SU-DHL-6 (cell line): Measurements from ENCODE around the gene INMT.

Experiments
- H2AFZ ChIP-seq: fragments of 200-600 bp; sonication (generic); 2 replicates; pipeline ENCODE4 v1.6.1; 2014; ENCODE audit warnings: low read depth, mild to moderate bottlenecking, moderate library complexity, mixed read lengths, antibody characterized with exemption, low read length; ENCODE audit not compliant: severe bottlenecking
- H3F3A ChIP-seq: fragments of 200-600 bp; shearing (Covaris generic); 2 replicates; pipeline ENCODE4 v1.6.0; 2016; ENCODE audit warnings: antibody characterized with exemption, mild to moderate bottlenecking; ENCODE audit not compliant: insufficient read depth
- H3K27ac ChIP-seq: fragments of 200-600 bp; sonication (generic); 2 replicates; pipeline ENCODE4 v1.5.1; 2016; ENCODE audit warnings: low read depth, mild to moderate bottlenecking, low read length, moderate library complexity, mixed read lengths
- H3K27me3 ChIP-seq: fragments of 200-600 bp; sonication (generic), shearing (Covaris generic); 2 replicates; pipeline ENCODE4 v1.6.0; 2014; ENCODE audit warnings: mild to moderate bottlenecking, low read length
- H3K36me3 ChIP-seq: fragments of 200-600 bp; sonication (generic); 2 replicates; pipeline ENCODE4 v1.6.1; 2014; ENCODE audit warnings: mild to moderate bottlenecking, low read length, mixed read lengths
- H3K4me2 ChIP-seq: fragments of 300-600, 200-600 bp; shearing (Covaris generic), sonication (generic); 2 replicates; pipeline ENCODE4 v1.6.0; 2014; ENCODE audit warnings: low read length, low read depth, mild to moderate bottlenecking; ENCODE audit not compliant: poor library complexity, severe bottlenecking
- H3K4me3 ChIP-seq: fragments of 200-600 bp; sonication (generic); 2 replicates; pipeline ENCODE4 v1.5.1; 2014; ENCODE audit warnings: antibody characterized with exemption, low read length, mild to moderate bottlenecking, mixed read lengths; ENCODE audit not compliant: insufficient read depth, poor library complexity, severe bottlenecking
- H3K79me2 ChIP-seq: fragments of 200-600 bp; sonication (generic); 2 replicates; pipeline ENCODE4 v1.6.1; 2014; ENCODE audit warnings: mild to moderate bottlenecking, low read length, moderate library complexity; ENCODE audit not compliant: insufficient read depth
- H3K9ac ChIP-seq: fragments of 200-600 bp; sonication (generic); 2 replicates; pipeline ENCODE4 v1.7.0; 2014; ENCODE audit warnings: mild to moderate bottlenecking, low read length
- H3K9me2 ChIP-seq: fragments of 200-600 bp; sonication (generic); replicated peaks from 2 replicates; pipeline ENCODE4 v1.6.1; 2014; ENCODE audit warnings: low read length; ENCODE audit not compliant: insufficient read depth
- H3K9me3 ChIP-seq: fragments of 200-600 bp; sonication (generic); 2 replicates; pipeline ENCODE4 v1.6.1; 2014; ENCODE audit warnings: low read length, mixed read lengths; ENCODE audit not compliant: insufficient read depth
- H4K20me1 ChIP-seq: fragments of 200-600 bp; sonication (generic); 2 replicates; pipeline ENCODE4 v1.6.1; 2014; ENCODE audit warnings: low read depth, mild to moderate bottlenecking, antibody characterized with exemption, low read length, moderate library complexity, mixed read lengths
- CTCF ChIP-seq: fragments of 200-600 bp; sonication (generic); IDR thresholded peaks from one replicate; pipeline ENCODE4 v1.5.1; 2017; ENCODE audit warnings: antibody characterized with exemption, mild to moderate bottlenecking, low read length, moderate library complexity; ENCODE audit not compliant: insufficient read depth, poor library complexity, severe bottlenecking
- EZH2phosphoT487 ChIP-seq: fragments of 200-600 bp; sonication (generic), shearing (Covaris generic); conservative IDR thresholded peaks from 2 replicates; pipeline ENCODE4 v1.6.1; 2018; ENCODE audit warnings: mild to moderate bottlenecking, antibody characterized with exemption, low read length, moderate library complexity, mixed read lengths

The INMT gene

GRCh38 chr7:30761214-30762156, 9.6 kb downstream of the INMT start:
- H3K9me3 ChIP-seq = no peaks in the 10 kb centered on the region
- no peaks in the 10 kb centered on the region for H3K79me2 ChIP-seq
- no peak overlapping the region for H3K4me2 ChIP-seq
- no peak overlapping the region for H3K4me3 ChIP-seq
- no peak overlapping the region for H3K9ac ChIP-seq
- H4K20me1 ChIP-seq = no peaks in the 10 kb centered on the region
- H3K27me3 ChIP-seq = no peaks in the 10 kb centered on the region
- no peaks in the 10 kb centered on the region for H3F3A ChIP-seq
- no peak overlapping the region for H3K27ac ChIP-seq
- no peaks in the 10 kb centered on the region for H3K9me2 ChIP-seq
- no peak overlapping the region for H2AFZ ChIP-seq
- TF ChIP-seq EZH2phosphoT487 (no peak), CTCF (no peak)
- H3K36me3 ChIP-seq = no peaks in the 10 kb centered on the region

GRCh38 chr7:30764030-30764975, 12.4 kb downstream of the INMT start:
- no peak overlapping the region for H3K4me3 ChIP-seq
- H3K9ac ChIP-seq = no peak overlapping the region
- no peak for TF ChIP-seq EZH2phosphoT487
- TF ChIP-seq CTCF = no peak
- no peaks in the 10 kb centered on the region for H3K9me2 ChIP-seq
- H3K79me2 ChIP-seq = no peaks in the 10 kb centered on the region
- no peak overlapping the region for H2AFZ ChIP-seq
- no peaks in the 10 kb centered on the region for H3K36me3 ChIP-seq
- H3K27me3 ChIP-seq = no peaks in the 10 kb centered on the region
- H4K20me1 ChIP-seq = no peaks in the 10 kb centered on the region
- no peaks in the 10 kb centered on the region for H3F3A ChIP-seq
- H3K4me2 ChIP-seq = no peak overlapping the region
- no peaks in the 10 kb centered on the region for H3K9me3 ChIP-seq
- no peak overlapping the region for H3K27ac ChIP-seq

- H3K4me2 ChIP-seq = no peak overlapping the region
- H3F3A ChIP-seq = no peaks in the 10 kb centered on the region
- no peak overlapping the region for H3K9ac ChIP-seq
- no peaks in the 10 kb centered on the region for H4K20me1 ChIP-seq
- H3K79me2 ChIP-seq = no peaks in the 10 kb centered on the region
- TF ChIP-seq CTCF (no peak), EZH2phosphoT487 (no peak)
- no peak overlapping the region for H3K27ac ChIP-seq
- no peaks in the 10 kb centered on the region for H3K9me3 ChIP-seq
- H3K27me3 ChIP-seq = no peaks in the 10 kb centered on the region
- no peaks in the 10 kb centered on the region for H3K36me3 ChIP-seq
- H3K9me2 ChIP-seq = no peaks in the 10 kb centered on the region
- no peak overlapping the region for H3K4me3 ChIP-seq
- no peak overlapping the region for H2AFZ ChIP-seq
Observed at GRCh38 chr7:30765408-30765807, 13.5 kb downstream of the INMT start.
